ENCODE measurements around the gene CERT1.
"Not testable (repeated sequence)": the region's sequence is repeated elsewhere in the genome, so short reads cannot be mapped to it uniquely, and the experiment has no call there.

CERT1 gene

GRCh38 chr5:75489847-75490246 lies 21.6 kb downstream of the CERT1 start:
- H3K4me1 ChIP-seq (ENCODE audit: insufficient read depth, low read length); H3K9me3 ChIP-seq (ENCODE audit: low read length); H2AFZ ChIP-seq (ENCODE audit: low read depth, low read length); H3K27me3 ChIP-seq (ENCODE audit: insufficient read depth, low read length); H3K4me3 ChIP-seq (ENCODE audit: low read length): not testable (repeated sequence)
- peaks cover 13% of the 10 kb centered on the region for H3K36me3 ChIP-seq (ENCODE audit: insufficient read depth, low read length)

GRCh38 chr5:75484605-75485004 lies 26.8 kb downstream of the CERT1 start:
- Histone ChIP-seq H3K4me3 (ENCODE audit: low read length) (no peak overlapping the region), H3K9me3 (ENCODE audit: low read length) (peaks cover 5% of the 10 kb centered on the region), H2AFZ (ENCODE audit: low read depth, low read length) (no peak overlapping the region), H3K36me3 (ENCODE audit: insufficient read depth, low read length) (no peaks in the 10 kb centered on the region), H3K4me1 (ENCODE audit: insufficient read depth, low read length) (no peaks in the 10 kb centered on the region), H3K27me3 (ENCODE audit: insufficient read depth, low read length) (no peaks in the 10 kb centered on the region)

- Histone ChIP-seq H3K9me3 (ENCODE audit: low read length) (peaks cover 5% of the 10 kb centered on the region), H3K4me3 (ENCODE audit: low read length) (no peak overlapping the region), H3K36me3 (ENCODE audit: insufficient read depth, low read length) (no peaks in the 10 kb centered on the region), H2AFZ (ENCODE audit: low read depth, low read length) (no peak overlapping the region), H3K27me3 (ENCODE audit: insufficient read depth, low read length) (no peaks in the 10 kb centered on the region), H3K4me1 (ENCODE audit: insufficient read depth, low read length) (no peaks in the 10 kb centered on the region)
Measured at GRCh38 chr5:75482482-75482881, 28.9 kb downstream of the CERT1 start.

DNA sequence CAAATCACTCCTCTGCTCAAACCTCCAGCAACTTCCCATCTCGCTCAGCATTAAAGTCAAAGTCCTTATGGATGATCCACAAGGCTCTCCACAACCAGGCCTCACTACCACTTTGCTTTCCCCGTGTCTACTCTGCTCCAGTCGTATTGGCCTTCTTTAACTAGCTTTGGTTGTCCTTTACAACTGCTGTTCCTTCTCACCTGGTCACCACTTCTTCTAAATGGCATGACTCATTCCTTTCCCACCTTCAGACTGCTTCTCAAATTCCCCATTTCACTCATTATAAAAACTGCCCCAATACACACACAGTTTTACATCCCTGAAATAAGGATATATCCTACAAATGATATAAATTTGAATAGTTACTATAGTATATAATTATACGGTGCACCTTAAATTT lies 30.4 kb downstream of the CERT1 start:
- H3K4me3 ChIP-seq (ENCODE audit: low read length), result no peak overlapping the region
- H3K27me3 ChIP-seq (ENCODE audit: insufficient read depth, low read length), result no peaks in the 10 kb centered on the region
- H3K36me3 ChIP-seq (ENCODE audit: insufficient read depth, low read length), result no peaks in the 10 kb centered on the region
- no peaks in the 10 kb centered on the region for H3K4me1 ChIP-seq (ENCODE audit: insufficient read depth, low read length)
- no peak overlapping the region for H2AFZ ChIP-seq (ENCODE audit: low read depth, low read length)
- peaks cover 5% of the 10 kb centered on the region for H3K9me3 ChIP-seq (ENCODE audit: low read length)

GRCh38 chr5:75475364-75475763 lies 36.1 kb downstream of the CERT1 start:
- Histone ChIP-seq H3K4me1 (ENCODE audit: insufficient read depth, low read length) (no peaks in the 10 kb centered on the region), H3K36me3 (ENCODE audit: insufficient read depth, low read length) (no peaks in the 10 kb centered on the region), H3K9me3 (ENCODE audit: low read length) (no peaks in the 10 kb centered on the region), H2AFZ (ENCODE audit: low read depth, low read length) (no peak overlapping the region), H3K4me3 (ENCODE audit: low read length) (no peak overlapping the region), H3K27me3 (ENCODE audit: insufficient read depth, low read length) (no peaks in the 10 kb centered on the region)

DNA sequence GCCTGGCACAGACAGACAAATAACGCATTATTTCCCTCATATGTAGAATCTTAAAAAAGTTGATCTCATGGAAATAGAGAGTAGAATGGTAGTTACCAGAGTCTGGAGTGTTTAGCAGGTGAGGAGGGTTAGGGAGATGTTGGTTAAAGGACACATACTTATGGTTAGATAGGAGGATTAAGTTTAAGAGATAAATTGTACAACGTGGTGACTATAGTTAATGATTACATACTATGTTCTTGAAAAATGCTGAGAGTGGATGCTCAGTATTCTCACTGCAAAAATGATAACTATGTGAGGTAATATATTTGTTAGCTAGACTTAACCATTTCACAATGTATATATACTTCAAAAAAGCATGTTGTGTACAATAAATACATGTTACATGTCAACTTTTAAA lies 38.0 kb downstream of the CERT1 start:
- Histone ChIP-seq H3K4me3 (ENCODE audit: low read length) (no peak overlapping the region), H3K36me3 (ENCODE audit: insufficient read depth, low read length) (no peaks in the 10 kb centered on the region), H3K27me3 (ENCODE audit: insufficient read depth, low read length) (no peaks in the 10 kb centered on the region), H2AFZ (ENCODE audit: low read depth, low read length) (no peak overlapping the region), H3K4me1 (ENCODE audit: insufficient read depth, low read length) (no peaks in the 10 kb centered on the region), H3K9me3 (ENCODE audit: low read length) (peaks cover 3% of the 10 kb centered on the region)

- H3K36me3 ChIP-seq (ENCODE audit: insufficient read depth, low read length), result no peaks in the 10 kb centered on the region
- no peak overlapping the region for H2AFZ ChIP-seq (ENCODE audit: low read depth, low read length)
- H3K27me3 ChIP-seq (ENCODE audit: insufficient read depth, low read length), result no peaks in the 10 kb centered on the region
- H3K9me3 ChIP-seq (ENCODE audit: low read length), result peaks cover 4% of the 10 kb centered on the region
- no peak overlapping the region for H3K4me3 ChIP-seq (ENCODE audit: low read length)
- no peaks in the 10 kb centered on the region for H3K4me1 ChIP-seq (ENCODE audit: insufficient read depth, low read length)
Measured at GRCh38 chr5:75472973-75473372, 38.5 kb downstream of the CERT1 start.

GRCh38 chr5:75471193-75471592 lies 40.2 kb downstream of the CERT1 start:
- peaks cover 4% of the 10 kb centered on the region for H3K9me3 ChIP-seq (ENCODE audit: low read length)
- H3K4me1 ChIP-seq (ENCODE audit: insufficient read depth, low read length), result no peaks in the 10 kb centered on the region
- no peak overlapping the region for H2AFZ ChIP-seq (ENCODE audit: low read depth, low read length)
- H3K4me3 ChIP-seq (ENCODE audit: low read length), result no peak overlapping the region
- no peaks in the 10 kb centered on the region for H3K36me3 ChIP-seq (ENCODE audit: insufficient read depth, low read length)
- no peaks in the 10 kb centered on the region for H3K27me3 ChIP-seq (ENCODE audit: insufficient read depth, low read length)

DNA sequence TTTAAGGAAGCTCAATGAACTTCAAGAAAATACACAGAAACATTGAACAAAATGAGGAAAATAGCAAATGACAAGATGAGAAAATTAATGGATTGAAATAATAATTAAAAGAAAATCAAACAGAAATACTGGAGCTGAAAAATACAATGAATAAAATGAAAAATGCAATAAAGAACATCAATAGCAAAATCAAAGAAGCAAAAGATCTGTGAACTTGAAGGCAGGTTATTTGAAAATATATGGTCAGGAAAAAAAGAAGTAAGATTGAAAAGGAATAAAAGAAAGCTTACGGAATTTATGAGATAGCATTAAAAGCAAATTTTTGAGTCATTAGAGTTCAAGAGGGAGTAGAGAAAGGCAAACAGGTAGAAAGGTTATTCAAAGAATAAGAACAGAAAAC lies 42.4 kb downstream of the CERT1 start:
- no peaks in the 10 kb centered on the region for H3K27me3 ChIP-seq (ENCODE audit: insufficient read depth, low read length)
- no peak overlapping the region for H3K4me3 ChIP-seq (ENCODE audit: low read length)
- no peak overlapping the region for H2AFZ ChIP-seq (ENCODE audit: low read depth, low read length)
- H3K9me3 ChIP-seq (ENCODE audit: low read length), result peaks cover 4% of the 10 kb centered on the region
- no peaks in the 10 kb centered on the region for H3K4me1 ChIP-seq (ENCODE audit: insufficient read depth, low read length)
- H3K36me3 ChIP-seq (ENCODE audit: insufficient read depth, low read length), result no peaks in the 10 kb centered on the region

DNA sequence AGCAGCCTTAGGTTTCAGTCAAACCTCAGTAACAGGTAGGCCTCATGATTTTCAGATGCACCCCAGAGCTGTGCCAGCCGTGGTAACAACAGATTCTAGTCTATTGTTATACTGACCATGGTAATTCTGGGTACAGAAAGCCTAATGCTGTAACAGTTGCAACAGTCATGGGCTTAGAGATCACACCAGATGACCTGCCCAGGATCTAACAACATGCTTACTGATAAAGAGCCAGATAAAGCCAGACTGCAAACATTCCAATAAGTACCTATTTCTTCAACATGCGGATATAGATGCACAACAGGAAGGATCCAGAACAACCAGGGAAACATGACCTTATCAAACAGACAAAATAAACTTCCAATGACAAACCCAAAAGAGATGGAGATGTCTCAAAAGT lies 42.8 kb downstream of the CERT1 start:
- Histone ChIP-seq H3K27me3 (ENCODE audit: insufficient read depth, low read length) (no peaks in the 10 kb centered on the region), H3K36me3 (ENCODE audit: insufficient read depth, low read length) (no peaks in the 10 kb centered on the region)

DNA sequence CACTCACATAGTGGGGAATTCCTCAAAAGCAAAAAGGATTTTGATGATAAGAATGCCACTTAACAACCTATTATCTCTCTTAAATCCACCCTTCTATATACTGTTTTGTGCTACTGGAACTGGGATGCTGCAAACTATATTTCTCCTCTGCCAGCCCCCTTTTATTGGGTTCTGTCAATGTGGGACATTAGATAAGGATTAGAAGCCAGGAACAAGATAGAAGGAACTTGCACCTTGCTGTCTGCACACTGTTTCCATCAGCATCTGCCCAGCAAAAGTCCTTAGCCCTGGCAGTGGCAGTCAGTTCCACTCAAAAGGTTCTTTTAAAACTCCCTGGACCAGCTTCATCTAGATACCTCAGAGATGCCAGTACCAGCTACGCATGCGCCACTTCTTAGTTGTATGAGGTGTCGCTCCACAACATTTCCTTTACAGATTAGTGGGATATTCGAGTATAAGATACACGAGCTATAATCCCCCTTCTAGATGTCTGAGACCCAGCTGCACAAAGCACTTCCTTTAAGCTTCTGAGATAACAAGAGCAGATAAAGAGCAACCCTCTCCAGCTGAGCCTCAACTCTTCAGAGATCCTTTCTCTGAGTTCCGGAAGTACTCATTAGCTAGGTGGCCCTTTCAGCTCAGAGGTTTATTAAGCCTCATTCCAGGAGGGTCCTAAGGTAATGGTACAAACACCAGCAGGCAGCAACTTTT lies 45.3 kb downstream of the CERT1 start:
- peaks cover 6% of the 10 kb centered on the region for H3K9me3 ChIP-seq (ENCODE audit: low read length)
- H3K27me3 ChIP-seq (ENCODE audit: insufficient read depth, low read length), result no peaks in the 10 kb centered on the region
- no peaks in the 10 kb centered on the region for H3K4me1 ChIP-seq (ENCODE audit: insufficient read depth, low read length)
- no peak overlapping the region for H2AFZ ChIP-seq (ENCODE audit: low read depth, low read length)
- H3K4me3 ChIP-seq (ENCODE audit: low read length), result no peak overlapping the region
- no peaks in the 10 kb centered on the region for H3K36me3 ChIP-seq (ENCODE audit: insufficient read depth, low read length)

More for the DNA sequence above, 42.8 kb downstream of the CERT1 start:
- Histone ChIP-seq H3K4me1 (ENCODE audit: insufficient read depth, low read length) (no peaks in the 10 kb centered on the region), H3K4me3 (ENCODE audit: low read length) (no peak overlapping the region), H3K9me3 (ENCODE audit: low read length) (peaks cover 4% of the 10 kb centered on the region), H2AFZ (ENCODE audit: low read depth, low read length) (no peak overlapping the region)

- no peaks in the 10 kb centered on the region for H3K36me3 ChIP-seq (ENCODE audit: insufficient read depth, low read length)
- peaks cover 6% of the 10 kb centered on the region for H3K9me3 ChIP-seq (ENCODE audit: low read length)
- no peak overlapping the region for H2AFZ ChIP-seq (ENCODE audit: low read depth, low read length)
- no peaks in the 10 kb centered on the region for H3K27me3 ChIP-seq (ENCODE audit: insufficient read depth, low read length)
- H3K4me3 ChIP-seq (ENCODE audit: low read length), result no peak overlapping the region
- H3K4me1 ChIP-seq (ENCODE audit: insufficient read depth, low read length), result no peaks in the 10 kb centered on the region
Measured at GRCh38 chr5:75465480-75465879, 45.9 kb downstream of the CERT1 start.

DNA sequence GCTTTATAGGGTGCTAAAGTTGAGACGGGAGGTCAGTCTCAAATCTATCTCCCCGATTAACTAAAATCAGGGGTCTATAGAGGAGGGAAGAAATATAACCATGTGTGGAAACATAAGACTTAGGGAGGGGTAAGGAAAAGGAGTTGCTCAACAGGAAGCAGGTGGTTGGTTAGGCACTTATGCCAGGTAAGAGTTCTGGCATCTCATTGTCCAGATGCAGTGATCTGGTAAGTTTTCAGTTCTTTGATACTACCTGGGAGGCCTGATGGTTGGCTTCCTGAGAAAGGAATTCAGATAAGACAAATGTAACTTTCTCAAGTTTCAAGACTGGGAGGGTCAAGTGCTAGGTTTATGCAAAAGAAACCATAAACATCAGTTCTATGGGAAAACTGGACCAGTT lies 47.7 kb downstream of the CERT1 start:
- no peaks in the 10 kb centered on the region for H3K36me3 ChIP-seq (ENCODE audit: insufficient read depth, low read length)
- no peaks in the 10 kb centered on the region for H3K4me1 ChIP-seq (ENCODE audit: insufficient read depth, low read length)
- H3K9me3 ChIP-seq (ENCODE audit: low read length), result peaks cover 9% of the 10 kb centered on the region
- no peak overlapping the region for H3K4me3 ChIP-seq (ENCODE audit: low read length)
- H2AFZ ChIP-seq (ENCODE audit: low read depth, low read length), result no peak overlapping the region
- H3K27me3 ChIP-seq (ENCODE audit: insufficient read depth, low read length), result no peaks in the 10 kb centered on the region

DNA sequence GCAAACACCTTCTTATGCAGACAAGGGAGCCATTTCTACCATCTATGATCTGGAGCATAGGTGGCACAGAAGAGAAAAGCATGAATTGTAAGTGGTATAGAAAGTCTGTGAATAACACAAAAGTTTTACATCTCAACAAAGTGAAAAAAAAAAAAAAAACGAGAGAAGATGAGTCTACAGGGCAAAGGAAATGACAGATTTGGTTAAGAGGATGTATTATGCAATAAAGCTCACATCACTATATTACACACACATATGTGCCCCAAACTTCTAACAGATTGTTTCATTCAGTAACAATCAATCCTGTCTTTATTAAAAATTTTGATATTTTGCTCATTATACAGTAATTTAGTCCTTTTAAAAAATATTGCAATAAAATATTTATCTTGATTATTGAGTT lies 49.8 kb downstream of the CERT1 start:
- Histone ChIP-seq H3K4me3 (ENCODE audit: low read length) (no peak overlapping the region), H3K9me3 (ENCODE audit: low read length) (peaks cover 6% of the 10 kb centered on the region), H3K36me3 (ENCODE audit: insufficient read depth, low read length) (peaks cover 3% of the 10 kb centered on the region), H3K4me1 (ENCODE audit: insufficient read depth, low read length) (no peaks in the 10 kb centered on the region), H3K27me3 (ENCODE audit: insufficient read depth, low read length) (no peaks in the 10 kb centered on the region), H2AFZ (ENCODE audit: low read depth, low read length) (no peak overlapping the region)

Measured in neuron (in vitro differentiated cells).